Endothelial cell of umbilical vein (primary cell): ENCODE data around the gene PPM1J. TPM values are rescaled to one million over a fixed set of nuclear protein-coding genes. Genes with fewer than 3 reads are reported as not detected.

ENCODE experiments used
- BruUV-seq: library from RNA; stranded (reverse); fragments of 400-500 nt; replicated peaks from 2 replicates; lab custom pipeline; 2021; lab: Mats Ljungman, UMichigan
- CTCF ChIA-PET: fragments of 300-600, 350-600 bp; sonication (Branson Sonifier 250); formaldehyde crosslinking; loops from one replicate; lab custom pipeline; 2021; ENCODE audit warnings: antibody characterized with exemption, inconsistent platforms; lab: Charles Lee
- POLR2A ChIA-PET: fragments of 300-600, 350-600 bp; sonication (Branson Sonifier 250); formaldehyde crosslinking; loops from one replicate; lab custom pipeline; 2021; ENCODE audit warnings: antibody characterized with exemption, inconsistent platforms; lab: Charles Lee
- DNase-seq: peaks from one replicate; pipeline ENCODE4 v3.0.0-alpha.2; 2011; ENCODE audit warnings: low read depth, low spot score
- FAIRE-seq: peaks from 2 replicates; lab custom pipeline; 2011; peaks lifted over from hg19 to GRCh38; lab: Jason Lieb, UNC
- H2AFZ ChIP-seq: 2 replicates; pipeline ENCODE4 v1.6.0; 2012; ENCODE audit warnings: low read depth, low read length, control low read depth, inconsistent platforms
- H3K27ac ChIP-seq: 2 replicates; pipeline ENCODE4 v1.5.1; 2011; ENCODE audit warnings: low read depth, mild to moderate bottlenecking, control low read depth, low read length, moderate library complexity; ENCODE audit not compliant: insufficient read depth
- H3K27me3 ChIP-seq, 2 experiments: 2 replicates each; pipeline versions ENCODE4 v1.6.0 to v1.6.1; 2011; ENCODE audit warnings: low read length in 2 of 2, mixed read lengths in 1 of 2; ENCODE audit not compliant: control insufficient read depth in 2 of 2, insufficient read depth in 2 of 2
- H3K36me3 ChIP-seq, 2 experiments: 2 replicates in 1 of 2; 3 replicates in 1 of 2; pipeline ENCODE4 v1.5.1; 2011; ENCODE audit warnings: low read length in 2 of 2, mild to moderate bottlenecking in 1 of 2, moderate library complexity in 1 of 2; ENCODE audit not compliant: control insufficient read depth in 2 of 2, insufficient read depth in 2 of 2; ENCODE audit errors: extremely low read depth in 1 of 2
- H3K4me1 ChIP-seq: 3 replicates; pipeline ENCODE4 v1.5.1; 2011; ENCODE audit warnings: mild to moderate bottlenecking, low read length; ENCODE audit not compliant: control insufficient read depth, insufficient read depth; ENCODE audit errors: extremely low read depth
- H3K4me2 ChIP-seq: 2 replicates; pipeline ENCODE4 v1.6.1; 2011; ENCODE audit warnings: low read length, control low read depth, mixed read lengths; ENCODE audit not compliant: insufficient read depth
- H3K4me3 ChIP-seq, 3 experiments: fragments of 200-600 bp in 1 of 3; sonication (generic), shearing (Covaris generic) in 1 of 3; replicated peaks in 1 of 3; 2 replicates each; pipeline ENCODE4 v1.5.1; 2011 to 2016; ENCODE audit warnings: control low read depth in 3 of 3, low read length in 3 of 3, mild to moderate bottlenecking in 2 of 3, inconsistent platforms in 1 of 3, low read depth in 1 of 3, moderate library complexity in 1 of 3; ENCODE audit not compliant: insufficient read depth in 1 of 3
- H3K79me2 ChIP-seq: 2 replicates; pipeline ENCODE4 v1.6.0; 2012; ENCODE audit warnings: low read length, inconsistent platforms; ENCODE audit not compliant: control insufficient read depth, insufficient read depth
- H3K9ac ChIP-seq: replicated peaks from 2 replicates; pipeline ENCODE3; 2011; ENCODE audit warnings: low read length, control low read depth; ENCODE audit not compliant: insufficient read depth; ENCODE audit errors: extremely low read depth
- H3K9me1 ChIP-seq: replicated peaks from 3 replicates; pipeline ENCODE4 v1.6.0; 2011; ENCODE audit warnings: mild to moderate bottlenecking, low read length; ENCODE audit not compliant: control insufficient read depth, insufficient read depth; ENCODE audit errors: extremely low read depth
- H3K9me3 ChIP-seq: replicated peaks from 2 replicates; pipeline ENCODE4 v1.5.1; 2012; ENCODE audit warnings: low read length, inconsistent platforms; ENCODE audit not compliant: control insufficient read depth, insufficient read depth
- H4K20me1 ChIP-seq: replicated peaks from 2 replicates; pipeline ENCODE3; 2011; ENCODE audit warnings: mild to moderate bottlenecking, low read length; ENCODE audit not compliant: control insufficient read depth, insufficient read depth; ENCODE audit errors: extremely low read depth
- CTCF ChIP-seq, 2 donors: IDR thresholded peaks; 1 replicate in 1 of 2; 2 replicates in 1 of 2; pipeline ENCODE4 v1.5.1; 2011; ENCODE audit warnings: low read length in 2 of 2, mild to moderate bottlenecking in 2 of 2, moderate library complexity in 2 of 2, control low read depth in 1 of 2, inconsistent platforms in 1 of 2, low read depth in 1 of 2; ENCODE audit not compliant: insufficient read depth in 1 of 2; ENCODE audit errors: extremely low read depth in 1 of 2
- EZH2 ChIP-seq: IDR thresholded peaks from 2 replicates; pipeline ENCODE4 v1.6.1; 2012; ENCODE audit warnings: borderline replicate concordance, low read depth, mild to moderate bottlenecking, moderate library complexity, low read length, inconsistent platforms; ENCODE audit not compliant: severe bottlenecking
- FOS ChIP-seq: IDR thresholded peaks from 2 replicates; pipeline ENCODE4 v1.6.1; 2011; ENCODE audit warnings: mild to moderate bottlenecking, low read length, moderate library complexity, borderline replicate concordance; ENCODE audit not compliant: insufficient read depth
- GATA2 ChIP-seq: IDR thresholded peaks from 2 replicates; pipeline ENCODE4 v1.7.0; 2011; ENCODE audit warnings: low read depth, mild to moderate bottlenecking, moderate library complexity, mixed read lengths, low read length; ENCODE audit not compliant: insufficient read length, insufficient read depth
- JUN ChIP-seq: IDR thresholded peaks from 2 replicates; pipeline ENCODE4 v1.6.1; 2011; ENCODE audit warnings: borderline replicate concordance, low read depth; ENCODE audit not compliant: insufficient read length, insufficient read depth
- MAX ChIP-seq: IDR thresholded peaks from 2 replicates; pipeline ENCODE4 v1.6.1; 2011; ENCODE audit not compliant: insufficient read depth, insufficient read length
- MYC ChIP-seq: IDR thresholded peaks from one replicate; pipeline ENCODE4 v1.6.1; 2011; ENCODE audit warnings: mild to moderate bottlenecking, low read depth, low read length
- POLR2A ChIP-seq: IDR thresholded peaks from 2 replicates; pipeline ENCODE4 v1.6.1; 2012; ENCODE audit warnings: low read depth, mild to moderate bottlenecking, control low read depth, low read length
- POLR2AphosphoS5 ChIP-seq: IDR thresholded peaks from 2 replicates; pipeline ENCODE4 v1.6.1; 2012; ENCODE audit warnings: low read depth, mild to moderate bottlenecking, control low read depth, low read length, moderate library complexity; ENCODE audit not compliant: insufficient read depth
- dilution Hi-C: fragments of 300-500 bp; cut with MboI; formaldehyde crosslinking; loops from one replicate; pipeline ENCODE4 v1.15.0; 2019; ENCODE audit warnings: low sequenced_read_pairs; ENCODE audit not compliant: extremely low pct_ligation_motif_present
- intact Hi-C: fragments of 100-400 bp; cut with micrococcal nuclease; formaldehyde crosslinking; loops from one replicate; pipeline ENCODE4 v1.10.0; 2022
- polyA plus RNA-seq, 4 experiments: library from polyadenylated mRNA; depleted of rRNA in 3 of 4; stranded (reverse) in 3 of 4; unstranded in 1 of 4; fragments of >200 nt; gene quantifications; 2 replicates each; pipeline versions ENCODE4 v1.2.1 to v1.2.3, GENCODE V29; 2011 to 2012; ENCODE audit warnings: missing spikeins in 1 of 4
- total RNA-seq: library from RNA; stranded (reverse); gene quantifications from 2 replicates; pipeline ENCODE4 v1.2.3, GENCODE V29; 2021

The PPM1J gene
- total and polyA plus RNA-seq, 2 donors (not counting 3 experiments of a cell fraction or from before 2014, with no cell fraction given): 1.7 to 3.1 TPM

DNA sequence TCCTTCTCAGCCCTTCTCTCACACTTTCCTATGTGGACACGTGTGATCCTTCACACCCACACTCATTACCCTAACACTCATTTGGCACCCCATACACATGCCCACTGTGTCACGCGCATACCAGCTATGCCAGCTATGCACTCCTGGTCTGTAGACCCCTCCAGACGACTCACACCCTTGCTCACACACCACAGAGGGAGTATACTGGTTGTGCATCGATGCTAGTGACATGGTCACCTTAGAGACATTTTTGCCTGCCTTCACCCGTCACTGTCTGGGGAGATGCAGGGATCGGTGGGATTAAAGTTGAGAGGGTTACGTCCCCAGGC, 8.3 kb upstream of the PPM1J start:
- ChIA-PET CTCF (interaction anchor here (0.8 to 10.5 kb wide), 3 partner anchors 80 to 349 kb away, joined by 3 to 441 read pairs (median 4); partner anchors contain the start of gene LRIG2), POLR2A (no interaction called here)
- Histone ChIP-seq H3K79me2 (no peaks in the 10 kb centered on the region), H2AFZ (no peak overlapping the region), H3K4me1 (no peaks in the 10 kb centered on the region), H3K9me1 (no peaks in the 10 kb centered on the region), H3K4me3 (no peak overlapping the region), H4K20me1 (no peaks in the 10 kb centered on the region), H3K4me2 (no peak overlapping the region), H3K9me3 (no peaks in the 10 kb centered on the region), H3K27me3 (no peaks in the 10 kb centered on the region), H3K27ac (no peak overlapping the region), H3K9ac (no peak overlapping the region), H3K36me3 (no peaks in the 10 kb centered on the region)
- DNase-seq: no peak
- TF ChIP-seq JUN (no peak), EZH2 (no peak), FOS (no peak), GATA2 (no peak), CTCF (IDR thresholded peaks at IDR 0.05; ENCODE audit: extremely low read depth in 1 of 2, insufficient read depth in 1 of 2, low read depth in 1 of 2, low read length in 2 of 2) (no peak), MYC (no peak), POLR2AphosphoS5 (no peak), MAX (no peak), POLR2A (no peak)
- dilution Hi-C loops: no loop called here
- no peak for FAIRE-seq
- intact Hi-C loops: no loop called here
- BruUV-seq: no TSS peak
